ENCODE measurements around the gene MPL. TPM values are rescaled to one million over a fixed set of nuclear protein-coding genes. Genes with fewer than 3 reads are reported as not detected.
"Not testable (repeated sequence)": the region's sequence is repeated elsewhere in the genome, so short reads cannot be mapped to it uniquely, and the experiment has no call there.

Gene MPL
- total RNA-seq, 2 donors from 2014 or later: not detected

DNA sequence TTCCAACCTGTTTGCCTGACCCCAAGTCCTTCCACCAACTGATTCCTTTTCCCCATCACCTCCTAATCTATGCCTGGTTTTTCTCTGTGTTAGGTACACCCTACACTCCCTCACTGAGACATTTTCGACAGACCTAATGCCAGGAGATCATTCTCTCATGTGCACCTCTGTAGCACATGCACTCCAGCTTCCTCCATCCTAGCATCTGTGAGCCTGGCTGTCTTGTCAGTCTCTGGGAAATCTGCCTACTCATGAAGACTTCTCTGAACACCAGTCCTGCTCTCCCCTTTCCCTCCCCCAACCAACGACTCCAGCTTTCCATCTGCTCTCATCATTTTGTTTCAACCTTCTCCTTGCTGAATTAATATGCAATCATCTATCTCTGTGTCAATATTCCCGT is 51.0 kb downstream of the MPL start:
- Mint-ChIP-seq H3K36me3 (ENCODE audit: insufficient read depth in 2 of 2) (peaks cover 14 to 30% of the 10 kb centered on the region in 2 donors), H3K9me3 (no peaks in the 10 kb centered on the region), H3K4me1 (ENCODE audit: low read depth) (peaks cover 52% of the 10 kb centered on the region), H3K4me3 (peak overlapping the region; percentile 96 to 99), H3K27ac (peak overlapping the region; percentile 99), H3K27me3 (ENCODE audit: low read depth) (no peaks in the 10 kb centered on the region)
- no peak for ATAC-seq (replicated peaks in 1 of 2)
- DNase-seq: no peak

DNA sequence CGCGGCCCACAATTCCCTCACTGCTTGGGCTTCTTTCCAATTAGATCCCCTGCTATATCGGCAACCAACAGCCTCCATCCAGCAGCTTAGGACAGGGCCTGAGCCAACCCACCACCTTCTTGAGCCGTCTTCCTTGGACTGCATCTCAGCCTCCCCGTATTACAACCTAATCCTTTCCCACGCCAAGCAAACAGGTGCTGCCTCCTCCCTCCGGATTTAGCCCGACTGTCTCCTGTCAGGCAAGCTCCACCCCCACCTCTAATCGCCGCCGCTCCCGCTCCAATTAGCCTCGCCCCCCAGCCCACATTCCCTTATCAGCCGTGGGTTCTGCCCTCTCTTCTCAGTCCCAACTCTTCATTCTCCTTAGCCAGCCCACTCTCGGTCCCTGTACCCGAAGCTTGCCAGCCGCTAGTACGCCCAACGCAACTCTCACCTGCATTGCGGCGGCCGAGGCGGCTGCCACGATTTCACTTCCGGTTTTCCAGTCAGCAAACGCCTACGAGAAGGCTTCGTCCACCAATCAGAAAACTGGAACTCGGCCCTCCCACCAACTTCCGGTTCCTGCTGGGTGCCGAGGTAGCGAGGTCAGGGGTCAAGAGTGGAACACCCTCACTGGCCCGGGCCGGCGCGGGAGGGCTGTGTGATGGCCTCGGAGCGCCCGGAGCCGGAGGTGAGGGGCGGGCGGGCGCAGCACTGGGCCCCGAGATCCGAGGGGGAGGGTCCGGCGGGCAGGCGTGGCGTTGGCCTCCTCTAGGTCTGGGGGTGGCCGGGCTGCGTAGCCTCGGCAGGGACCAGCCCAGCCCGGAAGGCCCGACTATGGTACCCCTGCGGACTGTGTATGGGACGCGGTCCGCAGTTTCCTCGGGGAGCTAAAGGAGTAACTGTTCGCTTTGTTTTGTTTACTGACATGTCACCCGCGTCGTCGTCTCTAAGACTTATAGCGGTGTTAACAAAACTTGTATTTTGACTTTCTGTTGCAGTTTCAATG is 52.0 kb downstream of the MPL start, which contains the start of the genes MED8 and SZT2:
Gene MED8, minus strand, starts transcription at position 475 of the 988 bp plus-strand sequence. Its CDS starts 36 bp downstream, at position 439.
Gene SZT2, plus strand, starts transcription at position 574 of the 988 bp plus-strand sequence. Its CDS starts 70 bp downstream, at position 644.
- H3K4me3 Mint-ChIP-seq: peak within 1 kb of the TSS; percentile 96 to 99
- H3K27ac Mint-ChIP-seq: peak within 1 kb of the TSS; percentile 99
- peak; percentile 94 to 97 for DNase-seq
- H3K4me1 Mint-ChIP-seq (ENCODE audit: low read depth): peaks cover 52% of the 10 kb centered on the region
- H3K27me3 Mint-ChIP-seq (ENCODE audit: low read depth): no peaks in the 10 kb centered on the region
- no peaks in the 10 kb centered on the region for H3K9me3 Mint-ChIP-seq
- ATAC-seq (replicated peaks in 1 of 2): peak; percentile 99 to 100
- H3K36me3 Mint-ChIP-seq (ENCODE audit: insufficient read depth in 2 of 2): peaks cover 14 to 30% of the 10 kb centered on the region in 2 donors

DNA sequence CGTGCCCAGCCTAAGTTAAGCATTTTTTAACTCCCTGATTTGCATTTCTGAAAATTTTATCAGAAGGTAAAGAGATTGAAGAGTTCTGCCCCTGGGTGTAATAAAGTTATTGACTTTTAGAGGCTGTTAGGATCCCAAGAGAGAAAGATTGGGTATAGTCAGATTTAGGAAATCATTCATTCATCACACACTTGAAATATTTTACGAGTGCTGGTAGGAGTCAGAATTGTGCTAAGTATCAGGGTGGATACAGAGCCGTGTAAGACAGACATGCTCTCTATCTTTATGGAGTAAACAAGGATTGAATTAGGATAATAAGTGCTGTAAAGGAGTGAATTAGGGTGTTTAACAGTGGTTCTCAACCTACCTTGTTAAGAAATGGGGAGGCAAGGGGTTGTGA is 55.1 kb downstream of the MPL start:
- Mint-ChIP-seq H3K9me3 (no peaks in the 10 kb centered on the region), H3K27me3 (ENCODE audit: low read depth) (no peaks in the 10 kb centered on the region), H3K27ac (peak overlapping the region; percentile 17), H3K36me3 (ENCODE audit: insufficient read depth in 2 of 2) (peaks cover 6 to 15% of the 10 kb centered on the region in 2 donors), H3K4me3 (no peak overlapping the region), H3K4me1 (ENCODE audit: low read depth) (peaks cover 42% of the 10 kb centered on the region)
- no peak for ATAC-seq (replicated peaks in 1 of 2)
- DNase-seq: no peak

DNA sequence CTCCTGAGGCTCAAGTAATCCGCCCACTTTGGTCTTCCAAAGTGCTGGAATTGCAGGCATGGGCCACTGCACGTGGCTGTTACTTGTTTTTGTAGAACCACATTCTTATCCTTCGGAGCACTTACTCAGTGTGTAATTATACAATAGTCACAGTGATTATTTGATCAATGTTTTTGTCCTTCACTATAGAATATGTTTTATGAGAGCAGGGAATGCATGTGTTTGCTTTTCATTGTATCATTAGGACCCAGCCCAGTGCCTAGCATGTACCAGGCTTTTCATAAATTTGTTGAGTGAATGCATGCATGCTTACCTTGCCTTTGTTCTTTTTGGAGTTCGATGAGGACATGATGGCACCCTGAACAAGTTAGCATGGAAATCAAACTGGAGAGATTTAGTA is 57.9 kb downstream of the MPL start:
- H3K4me3 Mint-ChIP-seq: no peak overlapping the region
- peaks cover 0 to 2% of the 10 kb centered on the region in 2 donors for H3K36me3 Mint-ChIP-seq (ENCODE audit: insufficient read depth in 2 of 2)
- no peak for ATAC-seq (replicated peaks in 1 of 2)
- H3K4me1 Mint-ChIP-seq (ENCODE audit: low read depth): peaks cover 17% of the 10 kb centered on the region
- H3K27me3 Mint-ChIP-seq (ENCODE audit: low read depth): no peaks in the 10 kb centered on the region
- H3K9me3 Mint-ChIP-seq: no peaks in the 10 kb centered on the region
- no peak overlapping the region for H3K27ac Mint-ChIP-seq
- no peak for DNase-seq

DNA sequence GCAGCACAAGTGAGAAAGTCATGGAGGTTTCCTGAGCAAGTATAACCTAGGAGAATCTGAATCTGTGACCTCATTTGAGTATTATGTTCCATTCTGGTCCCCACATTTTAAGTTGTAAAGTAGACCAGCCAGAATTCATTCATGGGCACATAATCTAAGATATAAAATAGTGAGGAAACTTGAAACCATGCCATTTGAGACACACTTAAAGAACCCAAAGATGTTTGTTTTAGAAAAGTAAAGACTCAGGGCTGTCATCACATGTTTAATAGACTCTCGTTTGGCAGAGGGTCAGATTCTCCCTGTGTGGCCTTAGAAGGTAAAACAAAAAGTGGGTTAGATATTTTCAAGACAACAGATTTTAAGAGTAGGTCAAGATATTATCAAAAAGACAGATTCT is 58.4 kb downstream of the MPL start:
- H3K27ac Mint-ChIP-seq: no peak overlapping the region
- ATAC-seq (replicated peaks in 1 of 2): no peak
- H3K4me3 Mint-ChIP-seq: no peak overlapping the region
- H3K27me3 Mint-ChIP-seq (ENCODE audit: low read depth): no peaks in the 10 kb centered on the region
- DNase-seq: no peak
- H3K4me1 Mint-ChIP-seq (ENCODE audit: low read depth): peaks cover 12% of the 10 kb centered on the region
- peaks cover 0 to 2% of the 10 kb centered on the region in 2 donors for H3K36me3 Mint-ChIP-seq (ENCODE audit: insufficient read depth in 2 of 2)
- no peaks in the 10 kb centered on the region for H3K9me3 Mint-ChIP-seq

DNA sequence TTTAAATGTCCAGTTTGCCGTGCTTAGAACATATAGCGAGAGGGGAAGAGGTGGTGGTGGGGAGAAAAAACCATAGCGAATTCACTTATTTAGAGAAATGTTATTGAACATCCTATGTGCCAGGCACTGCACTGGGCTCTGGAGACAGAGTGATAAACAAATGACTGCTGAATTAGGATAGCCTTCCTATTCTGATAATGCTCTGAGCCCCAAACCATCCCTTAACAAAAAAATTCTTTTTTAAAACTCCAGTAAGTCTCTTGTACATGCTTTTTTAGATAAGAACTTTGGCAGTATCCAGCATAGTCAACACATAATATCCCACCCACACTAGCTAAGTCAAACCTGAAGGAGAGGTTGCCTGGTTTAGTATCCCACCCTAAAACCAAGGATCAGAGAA is 60.6 kb downstream of the MPL start:
- H3K36me3 Mint-ChIP-seq (ENCODE audit: insufficient read depth in 2 of 2): peaks cover 2% of the 10 kb centered on the region in 2 donors
- ATAC-seq (replicated peaks in 1 of 2) (no peak), DNase-seq (no peak)
- H3K27me3 Mint-ChIP-seq (ENCODE audit: low read depth): no peaks in the 10 kb centered on the region
- H3K4me3 Mint-ChIP-seq: no peak overlapping the region
- H3K4me1 Mint-ChIP-seq (ENCODE audit: low read depth): peaks cover 8% of the 10 kb centered on the region
- no peaks in the 10 kb centered on the region for H3K9me3 Mint-ChIP-seq
- no peak overlapping the region for H3K27ac Mint-ChIP-seq

DNA sequence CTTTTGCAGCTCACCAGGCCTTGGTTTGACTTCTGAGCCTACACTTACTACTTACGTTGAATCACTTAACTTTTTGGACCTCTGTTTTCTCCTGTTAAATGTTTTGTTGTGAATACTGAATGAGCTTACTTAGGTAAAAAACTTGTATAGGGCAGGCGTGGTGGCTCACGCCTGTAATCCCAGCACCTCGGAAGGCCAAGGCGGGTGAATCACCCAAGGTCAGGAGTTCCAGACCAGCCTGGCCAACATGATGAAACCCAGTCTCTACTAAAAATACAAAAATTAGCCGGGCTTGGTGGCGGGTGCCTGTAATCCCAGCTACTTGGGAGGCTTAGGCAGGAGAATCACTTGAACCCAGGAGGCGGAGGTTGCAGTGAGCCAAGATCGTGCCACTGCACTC is 62.8 kb downstream of the MPL start:
- H3K4me3 Mint-ChIP-seq; ATAC-seq (replicated peaks in 1 of 2); H3K27ac Mint-ChIP-seq; H3K36me3 Mint-ChIP-seq (ENCODE audit: insufficient read depth in 2 of 2); H3K27me3 Mint-ChIP-seq (ENCODE audit: low read depth); H3K9me3 Mint-ChIP-seq; DNase-seq; H3K4me1 Mint-ChIP-seq (ENCODE audit: low read depth): not testable (repeated sequence)

DNA sequence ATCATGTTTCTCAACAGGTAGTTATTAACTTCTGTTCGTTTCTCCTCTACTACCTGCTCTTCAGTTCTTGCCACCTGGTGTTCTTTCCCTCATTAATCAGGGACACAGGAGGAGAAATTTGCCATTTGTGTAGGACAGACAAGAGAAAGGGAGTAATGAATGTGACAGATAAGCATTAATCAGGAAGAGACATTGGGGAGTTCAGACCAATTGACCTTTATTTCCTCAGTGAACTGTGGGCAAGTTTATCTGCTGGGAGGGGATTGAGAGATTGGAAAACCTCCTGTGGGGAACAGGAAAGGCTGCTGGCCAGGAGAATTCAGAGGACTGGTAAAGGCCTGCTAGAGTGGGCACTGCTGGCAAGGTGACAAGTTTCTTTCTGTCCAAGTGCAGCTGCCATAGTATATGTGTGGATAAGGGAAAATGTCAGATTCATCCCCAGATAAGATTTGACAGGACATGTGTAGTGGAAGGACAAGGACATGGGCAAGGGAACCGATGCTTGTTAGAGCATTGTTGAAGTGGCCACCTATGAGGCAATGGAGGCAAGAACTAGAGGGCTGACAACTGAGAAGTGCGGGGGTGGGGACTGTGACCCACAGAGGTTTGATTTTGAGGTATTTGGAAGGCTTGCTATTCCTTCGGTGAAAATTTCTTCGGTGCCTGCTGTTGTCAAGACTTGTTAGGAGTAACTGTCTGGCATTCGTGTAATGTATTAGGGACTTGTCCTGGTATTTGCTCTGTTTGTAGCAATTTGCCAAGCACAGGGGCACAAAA is 64.7 kb downstream of the MPL start:
- H3K9me3 Mint-ChIP-seq: no peaks in the 10 kb centered on the region
- ATAC-seq (replicated peaks in 1 of 2) (no peak), DNase-seq (no peak)
- no peaks in the 10 kb centered on the region for H3K27me3 Mint-ChIP-seq (ENCODE audit: low read depth)
- H3K4me1 Mint-ChIP-seq (ENCODE audit: low read depth): peaks cover 8% of the 10 kb centered on the region
- H3K27ac Mint-ChIP-seq: no peak overlapping the region
- no peak overlapping the region for H3K4me3 Mint-ChIP-seq
- peaks cover 8 to 15% of the 10 kb centered on the region in 2 donors for H3K36me3 Mint-ChIP-seq (ENCODE audit: insufficient read depth in 2 of 2)

Other genes starting within 250 kb of the MPL start
- 10 to 100 TPM; 37.0 to 46.4 TPM for gene EBNA1BP2, start 165.5 kb upstream of the MPL start, total RNA-seq
- gene CFAP57, start 165.5 kb upstream of the MPL start, total RNA-seq: under 1 TPM; 0.36 to 0.76 TPM
- not detected for gene TMEM125, start 67.8 kb upstream of the MPL start, total RNA-seq
- under 1 TPM in 1 of 2 donors, not detected in 1; 0.38 TPM for gene C1orf210, start 52.2 kb upstream of the MPL start, total RNA-seq
- gene TIE1, start 36.8 kb upstream of the MPL start, total RNA-seq: under 1 TPM; 0.42 to 0.65 TPM
- 100 to 1,000 TPM; 108 to 163 TPM for gene CDC20, start 21.2 kb downstream of the MPL start, total RNA-seq
- 10 to 100 TPM; 58.4 to 75.7 TPM for gene ELOVL1, start 30.2 kb downstream of the MPL start, total RNA-seq
- gene MED8, start 52.0 kb downstream of the MPL start, total RNA-seq: 10 to 100 TPM; 64.2 to 71.1 TPM
- gene SZT2, start 52.1 kb downstream of the MPL start, total RNA-seq: 10 to 100 TPM; 51.4 to 51.6 TPM
- gene HYI, start 116.1 kb downstream of the MPL start, total RNA-seq: 10 to 100 TPM in 1 of 2 donors, 1 to 10 TPM in 1; 9.9 to 10.6 TPM
- 1 to 10 TPM; 2.2 to 6.2 TPM for gene PTPRF, start 193.1 kb downstream of the MPL start, total RNA-seq